Breast epithelium (tissue), 4 donors: ENCODE results near the gene FAXDC2. TPM values are rescaled to one million over a fixed set of nuclear protein-coding genes. Genes with fewer than 3 reads are reported as not detected.

Source experiments
- DNase-seq, 2 donors: peaks; one replicate each; pipeline ENCODE4 v3.0.0-alpha.2; 2019; ENCODE audit warnings: low spot score in 2 of 2
- H3K27ac ChIP-seq, 2 donors: fragments of 200-600 bp; sonication (generic) in 1 of 2; one replicate each; pipeline ENCODE4 v1.5.1; 2016 to 2019; ENCODE audit warnings: mild to moderate bottlenecking in 1 of 2
- H3K27me3 ChIP-seq, 2 donors: fragments of 200-600 bp; sonication (generic) in 1 of 2; one replicate each; pipeline versions ENCODE4 v1.5.1 to v1.6.0; 2017 to 2019; ENCODE audit warnings: control low read depth in 1 of 2, mild to moderate bottlenecking in 1 of 2
- H3K36me3 ChIP-seq: fragments of 200-600 bp; one replicate; pipeline ENCODE4 v1.5.1; 2019
- H3K4me1 ChIP-seq, 2 donors: fragments of 200-600 bp; sonication (generic); one replicate each; pipeline ENCODE4 v1.5.1; 2016 to 2019; ENCODE audit warnings: control low read depth in 1 of 2
- H3K4me3 ChIP-seq, 3 donors: fragments of 200-600 bp; sonication (generic); 1 replicate in 2 of 3; 2 replicates in 1 of 3; pipeline ENCODE4 v1.5.1; 2016 to 2019; ENCODE audit warnings: mild to moderate bottlenecking in 3 of 3, moderate library complexity in 2 of 3
- H3K9me3 ChIP-seq, 2 donors: fragments of 200-600 bp; sonication (generic) in 1 of 2; one replicate each; pipeline ENCODE4 v1.5.1; 2016 to 2019; ENCODE audit warnings: control low read depth in 1 of 2
- POLR2A ChIP-seq: fragments of 450-650 bp; IDR thresholded peaks from one replicate; pipeline ENCODE4 v1.6.1; 2016; ENCODE audit warnings: antibody characterized with exemption, mild to moderate bottlenecking, moderate library complexity
- POLR2AphosphoS5 ChIP-seq, 3 donors: sonication (generic); formaldehyde crosslinking; IDR thresholded peaks; one replicate each; pipeline ENCODE4 v1.6.1; 2017; ENCODE audit warnings: antibody characterized with exemption in 3 of 3
- intact Hi-C: fragments of 100-400 bp; cut with DNase I; formaldehyde crosslinking; loops from one replicate; pipeline ENCODE4 v1.15.1; 2023; ENCODE audit warnings: low total_unique reads
- total RNA-seq, 3 donors: library from RNA; depleted of rRNA; stranded (reverse); fragments of >200 nt; gene quantifications; one replicate each; pipeline ENCODE4 v1.1.0, GENCODE V29; 2016
- TF ChIP-seq, protein P1 (sequence below), 3 donors: fragments of 450-650 bp; IDR thresholded peaks; one replicate each; pipeline ENCODE4 v1.5.1; 2016 to 2017; ENCODE audit warnings: antibody characterized with exemption in 3 of 3, mild to moderate bottlenecking in 3 of 3, moderate library complexity in 3 of 3

FAXDC2 gene
- total RNA-seq, 3 donors from 2014 or later, result 43.9 to 117 (median 52.5) TPM

DNA sequence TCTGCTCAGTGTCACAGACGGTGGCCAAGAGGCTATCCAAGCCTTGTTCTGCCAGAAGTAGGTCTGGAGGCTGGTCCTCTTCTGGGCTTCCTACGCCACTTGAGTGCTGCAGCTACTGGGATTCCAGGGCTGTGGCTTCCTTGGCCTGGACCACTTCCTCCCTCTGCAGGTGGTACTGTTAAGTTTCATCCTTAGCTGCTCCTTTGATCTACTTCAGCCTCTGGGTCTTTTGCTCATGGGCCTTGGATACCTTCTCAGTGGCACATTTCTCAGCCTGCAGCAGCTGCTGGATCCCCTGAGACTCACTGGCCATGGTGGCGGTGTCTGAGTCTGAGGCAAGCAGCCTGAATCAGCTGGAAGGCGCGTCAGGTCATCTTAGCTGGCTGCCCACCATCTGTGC lies 18.3 kb upstream of the FAXDC2 start:
- intact Hi-C loops, result no loop called here
- no peak for DNase-seq
- H3K4me3 ChIP-seq, result peak overlapping the region in 1 of 3 donors; percentile 22
- H3K27me3 ChIP-seq, result no peaks in the 10 kb centered on the region
- TF ChIP-seq POLR2A (no peak), POLR2AphosphoS5 (IDR thresholded peaks at IDR 0.05) (no peak)
- TF ChIP-seq, protein P1, sequence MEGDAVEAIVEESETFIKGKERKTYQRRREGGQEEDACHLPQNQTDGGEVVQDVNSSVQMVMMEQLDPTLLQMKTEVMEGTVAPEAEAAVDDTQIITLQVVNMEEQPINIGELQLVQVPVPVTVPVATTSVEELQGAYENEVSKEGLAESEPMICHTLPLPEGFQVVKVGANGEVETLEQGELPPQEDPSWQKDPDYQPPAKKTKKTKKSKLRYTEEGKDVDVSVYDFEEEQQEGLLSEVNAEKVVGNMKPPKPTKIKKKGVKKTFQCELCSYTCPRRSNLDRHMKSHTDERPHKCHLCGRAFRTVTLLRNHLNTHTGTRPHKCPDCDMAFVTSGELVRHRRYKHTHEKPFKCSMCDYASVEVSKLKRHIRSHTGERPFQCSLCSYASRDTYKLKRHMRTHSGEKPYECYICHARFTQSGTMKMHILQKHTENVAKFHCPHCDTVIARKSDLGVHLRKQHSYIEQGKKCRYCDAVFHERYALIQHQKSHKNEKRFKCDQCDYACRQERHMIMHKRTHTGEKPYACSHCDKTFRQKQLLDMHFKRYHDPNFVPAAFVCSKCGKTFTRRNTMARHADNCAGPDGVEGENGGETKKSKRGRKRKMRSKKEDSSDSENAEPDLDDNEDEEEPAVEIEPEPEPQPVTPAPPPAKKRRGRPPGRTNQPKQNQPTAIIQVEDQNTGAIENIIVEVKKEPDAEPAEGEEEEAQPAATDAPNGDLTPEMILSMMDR (IDR thresholded peaks at IDR 0.05), result peak in 2 of 3 donors; percentile 16 to 17
- peaks cover 0 to 4% of the 10 kb centered on the region in 2 donors for H3K4me1 ChIP-seq
- peak overlapping the region; percentile 10 to 50 for H3K27ac ChIP-seq
- H3K9me3 ChIP-seq, result no peaks in the 10 kb centered on the region
- H3K36me3 ChIP-seq, result no peaks in the 10 kb centered on the region

DNA sequence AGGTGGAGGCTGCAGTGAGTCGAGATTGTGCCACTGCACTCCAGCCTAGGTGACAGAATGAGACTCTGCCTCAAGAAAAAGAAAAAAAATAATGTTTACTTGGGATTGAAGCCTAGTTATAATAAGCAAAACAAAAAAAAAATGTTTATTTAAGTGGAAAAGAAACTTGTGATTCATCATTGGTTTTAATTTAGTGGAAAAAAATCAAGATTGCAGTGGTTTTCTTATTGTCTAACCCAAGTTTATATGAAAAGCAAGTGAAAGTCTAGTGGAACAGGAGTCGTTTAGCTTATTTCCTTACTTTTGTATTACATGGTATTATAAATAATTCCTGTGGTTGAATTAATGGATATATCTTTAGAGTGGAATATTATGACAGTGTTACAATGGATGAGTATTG lies 16.4 kb upstream of the FAXDC2 start:
- Histone ChIP-seq H3K36me3 (no peaks in the 10 kb centered on the region), H3K27me3 (no peaks in the 10 kb centered on the region), H3K9me3 (no peaks in the 10 kb centered on the region), H3K4me1 (peaks cover 0 to 4% of the 10 kb centered on the region in 2 donors), H3K27ac (no peak overlapping the region), H3K4me3 (no peak overlapping the region)
- DNase-seq, result no peak
- intact Hi-C loops, result no loop called here
- TF ChIP-seq POLR2AphosphoS5 (IDR thresholded peaks at IDR 0.05) (no peak), POLR2A (no peak)
- TF ChIP-seq, protein P1 (IDR thresholded peaks at IDR 0.05), result no peak

DNA sequence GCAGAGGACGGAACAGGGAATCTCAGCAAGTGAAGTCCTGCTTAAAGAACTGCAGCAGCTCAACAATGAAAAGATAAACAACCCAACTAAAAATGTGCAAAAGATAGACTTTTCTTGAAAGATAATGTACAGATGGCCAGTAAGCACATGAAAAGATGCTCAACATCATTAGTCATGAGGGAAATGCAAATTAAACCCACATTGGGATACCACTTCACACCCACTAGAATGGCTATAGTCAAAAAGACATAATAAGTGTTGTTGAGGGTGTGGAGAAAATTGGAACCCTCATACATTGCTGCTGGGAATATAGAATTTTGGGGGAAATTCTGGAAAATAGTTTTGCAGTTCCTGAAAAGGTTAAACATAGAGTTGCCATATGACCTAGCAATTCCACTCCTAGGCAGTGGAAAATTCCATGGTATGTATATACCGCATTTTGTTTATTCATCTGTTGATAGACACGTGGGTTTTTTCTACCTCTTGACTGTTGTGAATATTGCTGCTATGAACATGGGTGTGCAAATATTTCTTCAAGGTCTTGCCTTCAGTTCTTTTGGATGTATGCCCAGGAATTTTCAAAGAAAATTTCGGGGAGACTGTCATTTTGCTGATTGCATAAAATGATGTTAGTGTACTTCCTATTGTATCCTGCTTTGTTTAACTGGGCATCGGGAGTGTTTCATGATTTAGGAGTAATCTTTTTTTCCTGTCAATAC lies 15.2 kb upstream of the FAXDC2 start:
- Histone ChIP-seq H3K36me3 (no peaks in the 10 kb centered on the region), H3K4me1 (peaks cover 0 to 4% of the 10 kb centered on the region in 2 donors), H3K27ac (no peak overlapping the region), H3K9me3 (no peaks in the 10 kb centered on the region), H3K27me3 (no peaks in the 10 kb centered on the region), H3K4me3 (no peak overlapping the region)
- no peak for DNase-seq
- TF ChIP-seq POLR2A, result no peak
- no peak for TF ChIP-seq POLR2AphosphoS5 (IDR thresholded peaks at IDR 0.05)
- TF ChIP-seq, protein P1 (IDR thresholded peaks at IDR 0.05), result no peak
- intact Hi-C loops, result no loop called here

- DNase-seq, result no peak
- no peak for TF ChIP-seq POLR2A
- TF ChIP-seq, protein P1 (IDR thresholded peaks at IDR 0.05), result no peak
- TF ChIP-seq POLR2AphosphoS5 (IDR thresholded peaks at IDR 0.05), result no peak
- intact Hi-C loops, result no loop called here
- H3K27me3 ChIP-seq, result no peaks in the 10 kb centered on the region
- peak overlapping the region in 1 of 3 donors; percentile 2 for H3K4me3 ChIP-seq
- no peak overlapping the region for H3K27ac ChIP-seq
- no peaks in the 10 kb centered on the region for H3K36me3 ChIP-seq
- peaks cover 1 to 5% of the 10 kb centered on the region in 2 donors for H3K4me1 ChIP-seq
- no peaks in the 10 kb centered on the region for H3K9me3 ChIP-seq
Measured at GRCh38 chr5:154863291-154864080, 13.1 kb upstream of the FAXDC2 start.

GRCh38 chr5:154862766-154863165 lies 12.4 kb upstream of the FAXDC2 start:
- Histone ChIP-seq H3K27me3 (no peaks in the 10 kb centered on the region), H3K4me1 (peaks cover 0 to 5% of the 10 kb centered on the region in 2 donors), H3K36me3 (no peaks in the 10 kb centered on the region), H3K4me3 (peak overlapping the region in 1 of 3 donors; percentile 2), H3K27ac (no peak overlapping the region), H3K9me3 (no peaks in the 10 kb centered on the region)
- DNase-seq, result no peak
- TF ChIP-seq, protein P1 (IDR thresholded peaks at IDR 0.05), result no peak
- TF ChIP-seq POLR2A, result no peak
- TF ChIP-seq POLR2AphosphoS5 (IDR thresholded peaks at IDR 0.05), result no peak
- intact Hi-C loops, result no loop called here
